GM18868 (cell line): Measurements from ENCODE around the gene REV3L.

ENCODE experiments used
- ATAC-seq: cut with Tn5 transposase; IDR thresholded peaks from one replicate; pipeline ENCODE4 v1.9.1; 2021; ENCODE audit warnings: mild to moderate bottlenecking, moderate library complexity; ENCODE audit not compliant: unreplicated experiment

Gene REV3L

DNA sequence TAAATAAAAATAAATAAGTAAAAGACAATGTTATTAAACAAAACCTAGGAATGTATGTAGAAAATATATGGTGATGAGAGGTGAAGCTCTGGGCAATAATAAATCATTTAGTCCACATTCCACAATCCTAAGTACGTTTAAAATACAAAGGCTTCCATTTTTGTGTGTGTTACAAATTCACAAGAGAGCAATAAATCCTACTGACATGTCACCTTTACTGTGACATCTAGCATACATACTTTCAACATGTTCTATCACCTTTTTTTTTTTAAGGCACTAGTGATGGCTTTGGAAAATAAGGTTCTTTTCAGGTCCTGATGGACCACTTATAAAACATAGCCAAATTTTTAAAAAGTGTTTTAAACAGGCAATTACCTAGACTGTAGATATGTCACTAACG is 12.0 kb downstream of the REV3L start:
- no peak for ATAC-seq

DNA sequence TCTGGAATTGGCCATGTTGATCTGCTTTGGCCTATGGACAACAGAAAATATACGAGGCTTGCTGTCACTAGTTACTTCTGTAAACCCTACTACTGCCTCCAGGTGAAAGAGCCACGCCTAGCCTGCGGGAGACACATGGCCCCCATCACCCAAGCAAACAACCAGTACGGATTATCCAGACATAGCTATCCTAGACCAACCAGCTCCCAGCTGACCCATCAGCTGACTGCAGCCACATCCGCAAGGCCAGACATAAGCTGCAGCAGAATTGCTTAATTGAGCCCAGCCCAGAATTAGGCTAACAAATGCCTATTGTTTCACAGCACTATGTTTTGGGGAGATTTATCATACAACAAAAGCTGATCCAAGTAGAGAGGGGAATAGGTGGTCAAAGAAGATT is 13.5 kb downstream of the REV3L start:
- no peak for ATAC-seq

DNA sequence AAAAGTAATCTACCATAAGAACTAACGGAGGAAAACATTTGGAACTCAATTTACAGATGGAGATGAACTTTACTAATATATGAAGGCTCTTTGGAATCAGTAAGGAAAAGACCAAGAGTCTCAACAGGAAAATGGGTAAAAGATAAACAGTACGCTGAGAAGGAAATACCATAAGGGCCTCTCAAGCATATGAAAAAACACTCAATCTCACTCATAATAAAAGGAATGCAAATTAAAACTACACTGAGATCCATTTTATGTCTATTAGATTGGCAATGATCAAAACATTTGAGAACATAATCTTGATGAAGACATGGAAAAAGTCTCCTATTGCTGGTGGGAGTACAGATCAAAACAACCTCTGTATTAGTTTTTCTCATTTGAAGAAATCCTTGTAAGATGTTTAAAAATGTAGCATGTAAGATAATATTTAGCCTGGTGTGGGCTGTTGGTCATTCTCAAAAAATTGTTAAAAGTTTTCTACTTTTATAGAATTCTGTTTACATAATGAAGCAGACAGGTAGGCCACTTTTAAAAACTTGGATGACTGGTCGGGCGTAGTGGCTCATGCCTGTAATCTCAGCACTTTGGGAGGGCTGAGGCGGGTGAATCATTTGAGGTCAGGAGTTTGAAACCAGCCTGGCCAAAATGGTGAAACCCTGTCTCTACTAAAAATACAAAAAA is 14.5 kb downstream of the REV3L start:
- ATAC-seq, result no peak

DNA sequence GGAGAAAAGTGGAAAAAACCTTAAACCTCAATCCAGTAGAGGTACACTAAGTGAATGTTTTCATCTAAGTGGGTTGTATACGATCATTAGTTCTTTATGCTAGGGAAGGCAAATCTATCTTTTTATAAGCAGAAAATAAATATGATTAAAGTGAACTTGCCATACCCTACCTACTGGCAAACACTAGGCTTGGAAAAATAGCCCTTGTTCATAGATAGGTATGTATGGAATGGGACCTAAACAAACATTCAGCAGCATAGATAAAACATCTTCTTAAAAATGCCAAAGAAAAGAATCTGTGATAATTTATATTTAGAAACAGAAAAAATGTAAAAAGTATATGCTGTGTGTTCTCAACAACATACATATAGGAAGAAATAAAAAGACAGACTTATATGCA is 18.8 kb downstream of the REV3L start:
- ATAC-seq, result no peak

DNA sequence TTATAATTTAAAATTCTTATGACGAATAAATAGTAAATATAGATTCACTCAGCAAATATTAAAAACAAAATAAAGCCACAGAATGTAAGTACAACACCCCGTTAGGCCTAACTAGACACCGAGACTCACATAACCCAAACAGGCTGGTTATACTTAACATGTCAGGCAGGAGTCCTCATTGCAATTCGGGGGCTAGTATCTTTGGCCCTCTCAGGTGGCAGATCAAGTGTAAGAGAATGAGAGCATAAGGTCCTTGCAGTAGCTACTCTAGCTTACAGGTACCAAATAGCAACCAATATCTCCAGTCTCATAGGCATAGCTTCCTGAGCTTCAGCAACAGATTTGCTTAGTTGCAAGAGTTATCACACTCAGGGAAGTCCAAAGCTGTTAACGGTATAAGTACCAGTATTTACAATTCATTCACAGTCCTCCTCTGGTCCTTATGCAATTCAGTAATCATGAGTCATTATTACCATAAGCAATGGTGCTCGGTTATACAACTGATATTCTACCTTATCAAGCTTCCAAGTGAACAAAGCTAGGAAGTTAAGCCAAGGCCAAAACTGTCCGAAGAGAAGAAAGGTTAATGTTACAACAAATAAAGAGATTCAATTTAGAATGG is 20.1 kb downstream of the REV3L start:
- ATAC-seq, result no peak

DNA sequence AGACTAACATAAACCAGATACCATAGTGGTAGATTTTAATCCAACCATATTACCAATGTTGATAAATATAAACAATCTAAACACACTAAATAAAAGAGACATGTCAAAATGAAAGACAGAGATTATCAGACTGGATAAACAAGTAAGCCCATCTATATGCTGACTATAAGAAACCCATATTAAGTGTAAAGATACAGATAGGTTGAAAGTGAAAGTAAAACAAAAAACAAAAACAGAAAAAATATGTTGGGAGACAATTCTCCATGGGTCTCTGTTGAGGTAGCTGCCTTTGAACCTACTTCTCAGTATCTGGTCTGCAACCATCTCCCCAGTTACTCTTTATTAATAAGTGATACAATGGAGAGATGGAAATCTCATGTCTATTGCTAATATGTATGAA is 21.2 kb downstream of the REV3L start:
- ATAC-seq, result no peak

- ATAC-seq, result no peak
Measured at GRCh38 chr6:111458670-111459232, 24.3 kb downstream of the REV3L start.

GRCh38 chr6:111456208-111456607 is 26.8 kb downstream of the REV3L start:
- no peak for ATAC-seq

DNA sequence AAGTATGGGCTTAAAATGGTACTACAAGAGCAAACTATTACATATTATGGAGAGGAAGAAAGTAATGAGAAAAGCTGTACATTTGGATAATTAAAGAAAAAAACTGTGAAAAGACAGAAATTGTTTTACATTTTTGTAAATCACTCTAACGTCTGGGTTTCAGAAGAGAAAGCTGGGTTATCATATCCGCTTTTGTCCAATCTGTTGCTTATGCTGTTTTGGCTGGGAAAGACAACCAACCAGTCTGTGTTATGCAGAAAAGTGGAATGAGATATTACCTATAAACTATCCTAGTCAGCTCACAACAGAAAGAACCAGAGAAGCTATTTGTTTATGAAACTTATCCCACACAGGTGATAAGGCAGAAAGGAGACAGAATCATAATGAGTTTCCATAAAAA is 32.4 kb downstream of the REV3L start:
- no peak for ATAC-seq

- ATAC-seq, result no peak
Measured at GRCh38 chr6:111450087-111450486, 32.9 kb downstream of the REV3L start.

- ATAC-seq, result no peak
Measured at GRCh38 chr6:111449129-111449528, 33.9 kb downstream of the REV3L start.

GRCh38 chr6:111447051-111447450 is 36.0 kb downstream of the REV3L start:
- ATAC-seq, result no peak

- ATAC-seq, result no peak
Measured at GRCh38 chr6:111445861-111446267, 37.2 kb downstream of the REV3L start.

GRCh38 chr6:111444794-111445193 is 38.2 kb downstream of the REV3L start:
- ATAC-seq, result no peak

GRCh38 chr6:111441678-111442243 is 41.3 kb downstream of the REV3L start:
- peak; percentile 80 for ATAC-seq

GRCh38 chr6:111439171-111439570 is 43.8 kb downstream of the REV3L start:
- no peak for ATAC-seq

DNA sequence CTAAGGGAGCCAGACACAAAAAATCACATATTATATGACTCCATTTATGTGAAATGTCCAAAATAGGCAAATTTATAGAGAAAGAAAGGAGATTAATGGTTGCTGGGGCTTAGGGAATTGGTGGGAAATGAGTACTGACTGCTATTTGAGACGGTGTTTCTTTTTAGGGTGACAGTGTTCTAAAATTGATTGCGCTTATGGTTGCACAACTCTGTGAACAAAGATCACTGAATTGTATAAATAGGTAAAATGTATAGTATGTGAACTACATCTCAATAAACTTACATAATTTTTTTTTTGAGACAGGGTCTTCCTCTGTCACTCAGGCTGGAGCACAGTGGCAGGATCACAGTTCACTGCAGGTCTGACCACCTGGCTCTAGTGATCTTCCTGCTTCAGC is 45.4 kb downstream of the REV3L start:
- no peak for ATAC-seq

DNA sequence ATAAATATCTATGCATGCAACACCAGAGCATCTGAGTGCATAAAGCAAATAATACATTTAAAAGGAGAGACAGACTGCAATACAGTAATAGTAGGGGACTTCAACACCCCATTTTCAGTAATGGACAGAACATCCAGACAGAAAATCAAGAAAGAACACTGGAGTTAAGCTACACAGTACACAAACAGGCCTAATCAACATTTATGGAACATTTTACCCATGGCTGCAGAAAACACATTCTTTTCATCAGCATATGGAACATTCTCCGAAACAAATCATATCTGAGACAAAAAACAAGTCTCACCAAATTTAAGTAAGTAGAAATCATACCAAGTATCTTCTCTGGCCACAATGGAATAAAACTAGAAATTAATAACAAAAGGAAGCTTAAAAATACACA is 50.5 kb downstream of the REV3L start:
- ATAC-seq, result no peak

- no peak for ATAC-seq
Measured at GRCh38 chr6:111430605-111431376, 52.2 kb downstream of the REV3L start.

GRCh38 chr6:111429571-111429970 is 53.4 kb downstream of the REV3L start:
- ATAC-seq, result no peak

- ATAC-seq, result no peak
Measured at GRCh38 chr6:111428811-111429210, 54.2 kb downstream of the REV3L start.
